Lower leg skin (tissue), 3 donors: ENCODE measurements around the gene PLEKHH3.

Source experiments
- CTCF ChIP-seq, 3 donors: fragments of 450-650 bp; IDR thresholded peaks; one replicate each; pipeline ENCODE4 v1.5.1; 2016; ENCODE audit warnings: antibody characterized with exemption in 3 of 3, mild to moderate bottlenecking in 3 of 3, moderate library complexity in 2 of 3
- POLR2A ChIP-seq, 2 donors: fragments of 450-650 bp; IDR thresholded peaks; one replicate each; pipeline ENCODE4 v1.6.1; 2016 to 2017; ENCODE audit warnings: antibody characterized with exemption in 2 of 2, mild to moderate bottlenecking in 1 of 2, moderate library complexity in 1 of 2

GRCh38 chr17:42672038-42672437 lies 4.8 kb downstream of the PLEKHH3 start:
- TF ChIP-seq POLR2A (IDR thresholded peaks at IDR 0.05) (no peak), CTCF (IDR thresholded peaks at IDR 0.05) (no peak)
